Skin epidermis (tissue), 12 donors: ENCODE data around the gene AFP.

Experiments used
- H3K27ac ChIP-seq, 21 experiments: fragments of 200-600 bp; sonication (generic) in 11 of 21; one replicate each; pipeline ENCODE4 v1.5.0; 2020; ENCODE audit warnings: mild to moderate bottlenecking in 3 of 21, inconsistent platforms in 2 of 21, moderate library complexity in 2 of 21
- H3K4me3 ChIP-seq, 7 experiments: fragments of 200-600 bp; sonication (generic) in 2 of 7; one replicate each; pipeline ENCODE4 v1.5.0; 2020; ENCODE audit warnings: inconsistent platforms in 2 of 7, mild to moderate bottlenecking in 2 of 7, moderate library complexity in 1 of 7

The AFP gene

DNA sequence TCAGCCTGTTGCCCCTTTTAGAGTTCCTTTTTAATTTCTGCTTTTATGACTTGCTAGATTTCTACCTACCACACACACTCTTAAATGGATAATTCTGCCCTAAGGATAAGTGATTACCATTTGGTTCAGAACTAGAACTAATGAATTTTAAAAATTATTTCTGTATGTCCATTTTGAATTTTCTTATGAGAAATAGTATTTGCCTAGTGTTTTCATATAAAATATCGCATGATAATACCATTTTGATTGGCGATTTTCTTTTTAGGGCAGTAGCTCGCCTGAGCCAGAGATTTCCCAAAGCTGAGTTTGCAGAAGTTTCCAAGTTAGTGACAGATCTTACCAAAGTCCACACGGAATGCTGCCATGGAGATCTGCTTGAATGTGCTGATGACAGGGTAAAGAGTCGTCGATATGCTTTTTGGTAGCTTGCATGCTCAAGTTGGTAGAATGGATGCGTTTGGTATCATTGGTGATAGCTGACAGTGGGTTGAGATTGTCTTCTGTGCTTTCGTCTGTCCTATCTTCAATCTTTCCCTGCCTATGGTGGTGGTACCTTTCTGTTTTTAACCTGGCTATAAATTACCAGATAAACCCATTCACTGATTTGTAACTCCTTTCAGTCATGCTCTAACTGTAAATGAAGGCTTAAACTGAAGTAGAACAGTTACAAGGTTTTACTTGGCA is 24.1 kb upstream of the AFP start:
- Histone ChIP-seq H3K27ac (no peak overlapping the region), H3K4me3 (no peak overlapping the region)

DNA sequence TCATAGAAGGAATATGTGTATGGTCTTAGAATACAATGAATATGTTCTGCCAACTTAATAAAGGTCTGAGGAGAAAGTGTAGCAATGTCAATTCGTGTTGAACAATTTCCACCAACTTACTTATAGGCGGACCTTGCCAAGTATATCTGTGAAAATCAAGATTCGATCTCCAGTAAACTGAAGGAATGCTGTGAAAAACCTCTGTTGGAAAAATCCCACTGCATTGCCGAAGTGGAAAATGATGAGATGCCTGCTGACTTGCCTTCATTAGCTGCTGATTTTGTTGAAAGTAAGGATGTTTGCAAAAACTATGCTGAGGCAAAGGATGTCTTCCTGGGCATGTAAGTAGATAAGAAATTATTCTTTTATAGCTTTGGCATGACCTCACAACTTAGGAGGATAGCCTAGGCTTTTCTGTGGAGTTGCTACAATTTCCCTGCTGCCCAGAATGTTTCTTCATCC is 22.7 kb upstream of the AFP start:
- Histone ChIP-seq H3K27ac (no peak overlapping the region), H3K4me3 (no peak overlapping the region)

DNA sequence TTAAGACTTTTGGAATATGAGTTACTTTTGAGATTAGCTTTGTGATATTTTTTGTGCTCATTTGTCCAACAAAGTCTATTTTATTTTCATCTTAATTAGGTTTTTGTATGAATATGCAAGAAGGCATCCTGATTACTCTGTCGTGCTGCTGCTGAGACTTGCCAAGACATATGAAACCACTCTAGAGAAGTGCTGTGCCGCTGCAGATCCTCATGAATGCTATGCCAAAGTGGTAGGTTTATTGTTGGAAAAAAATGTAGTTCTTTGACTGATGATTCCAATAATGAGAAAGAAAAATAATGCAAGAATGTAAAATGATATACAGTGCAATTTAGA is 21.1 kb upstream of the AFP start:
- H3K4me3 ChIP-seq = no peak overlapping the region

DNA sequence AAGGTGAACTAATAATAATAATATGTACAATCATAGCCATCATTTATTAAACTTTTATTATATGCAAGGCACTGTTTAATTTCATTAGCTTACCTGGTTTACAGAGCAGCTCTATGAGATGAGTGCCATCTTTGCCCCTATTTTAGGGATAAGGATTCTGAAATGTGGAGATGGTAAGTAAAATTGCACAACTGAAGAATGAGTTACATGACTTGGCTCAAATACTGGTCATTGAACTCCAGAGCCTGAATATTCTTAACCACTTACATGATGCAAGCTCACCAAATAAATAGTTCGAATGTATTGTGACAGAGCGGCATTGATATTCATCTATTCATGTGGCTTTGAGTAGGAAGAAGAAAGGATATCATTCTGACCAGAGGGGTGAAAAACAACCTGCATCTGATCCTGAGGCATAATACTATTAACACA is 20.2 kb upstream of the AFP start:
- Histone ChIP-seq H3K4me3 (no peak overlapping the region), H3K27ac (no peak overlapping the region)

More for the DNA sequence above, 21.1 kb upstream of the AFP start:
- no peak overlapping the region for H3K27ac ChIP-seq

DNA sequence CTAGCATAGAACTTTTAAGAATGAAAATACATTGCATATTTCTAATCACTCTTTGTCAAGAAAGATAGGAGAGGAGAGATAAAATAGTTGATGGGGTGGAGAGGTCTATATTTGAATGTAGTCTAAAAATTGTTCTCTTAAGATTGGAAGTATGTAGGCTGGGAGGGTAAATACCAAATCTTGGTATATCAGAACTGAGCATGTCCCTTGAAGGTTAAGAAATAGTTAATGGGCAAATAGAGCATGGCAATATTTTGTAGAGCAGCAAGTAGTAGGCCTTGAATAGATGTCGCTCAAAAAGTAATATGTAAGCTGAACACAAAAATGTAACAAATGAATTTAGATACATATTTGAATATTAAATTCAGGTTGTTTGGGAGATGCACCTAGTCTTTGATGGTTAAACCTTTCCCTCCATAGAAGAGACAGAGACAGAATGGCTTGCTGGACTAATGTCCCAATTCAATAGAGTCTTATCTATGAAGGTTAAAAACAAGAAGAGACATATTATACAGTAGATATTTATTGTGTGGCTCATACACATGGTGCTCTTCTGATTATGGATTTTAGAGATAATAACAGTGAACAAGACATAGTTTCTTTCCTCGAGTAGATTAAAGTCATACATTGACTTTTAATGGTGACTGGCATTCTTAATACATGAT is 19.5 kb upstream of the AFP start:
- H3K4me3 ChIP-seq = no peak overlapping the region
- no peak overlapping the region for H3K27ac ChIP-seq

DNA sequence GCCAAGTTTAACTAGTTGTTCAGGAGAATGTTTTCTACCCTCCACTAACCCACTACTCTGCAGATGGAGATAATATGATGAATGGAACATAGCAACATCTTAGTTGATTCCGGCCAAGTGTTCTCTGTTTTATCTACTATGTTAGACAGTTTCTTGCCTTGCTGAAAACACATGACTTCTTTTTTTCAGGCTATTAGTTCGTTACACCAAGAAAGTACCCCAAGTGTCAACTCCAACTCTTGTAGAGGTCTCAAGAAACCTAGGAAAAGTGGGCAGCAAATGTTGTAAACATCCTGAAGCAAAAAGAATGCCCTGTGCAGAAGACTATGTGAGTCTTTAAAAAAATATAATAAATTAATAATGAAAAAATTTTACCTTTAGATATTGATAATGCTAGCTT is 18.7 kb upstream of the AFP start:
- no peak overlapping the region for H3K27ac ChIP-seq
- no peak overlapping the region for H3K4me3 ChIP-seq

DNA sequence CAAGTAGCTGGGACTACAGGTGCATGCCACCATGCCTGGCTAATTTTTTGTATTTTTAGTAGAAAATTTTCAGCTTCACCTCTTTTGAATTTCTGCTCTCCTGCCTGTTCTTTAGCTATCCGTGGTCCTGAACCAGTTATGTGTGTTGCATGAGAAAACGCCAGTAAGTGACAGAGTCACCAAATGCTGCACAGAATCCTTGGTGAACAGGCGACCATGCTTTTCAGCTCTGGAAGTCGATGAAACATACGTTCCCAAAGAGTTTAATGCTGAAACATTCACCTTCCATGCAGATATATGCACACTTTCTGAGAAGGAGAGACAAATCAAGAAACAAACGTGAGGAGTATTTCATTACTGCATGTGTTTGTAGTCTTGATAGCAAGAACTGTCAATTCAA is 18.0 kb upstream of the AFP start:
- Histone ChIP-seq H3K27ac (no peak overlapping the region), H3K4me3 (no peak overlapping the region)

DNA sequence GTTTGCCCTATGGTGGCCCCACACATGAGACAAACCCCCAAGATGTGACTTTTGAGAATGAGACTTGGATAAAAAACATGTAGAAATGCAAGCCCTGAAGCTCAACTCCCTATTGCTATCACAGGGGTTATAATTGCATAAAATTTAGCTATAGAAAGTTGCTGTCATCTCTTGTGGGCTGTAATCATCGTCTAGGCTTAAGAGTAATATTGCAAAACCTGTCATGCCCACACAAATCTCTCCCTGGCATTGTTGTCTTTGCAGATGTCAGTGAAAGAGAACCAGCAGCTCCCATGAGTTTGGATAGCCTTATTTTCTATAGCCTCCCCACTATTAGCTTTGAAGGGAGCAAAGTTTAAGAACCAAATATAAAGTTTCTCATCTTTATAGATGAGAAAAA is 17.3 kb upstream of the AFP start:
- Histone ChIP-seq H3K27ac (no peak overlapping the region), H3K4me3 (no peak overlapping the region)

DNA sequence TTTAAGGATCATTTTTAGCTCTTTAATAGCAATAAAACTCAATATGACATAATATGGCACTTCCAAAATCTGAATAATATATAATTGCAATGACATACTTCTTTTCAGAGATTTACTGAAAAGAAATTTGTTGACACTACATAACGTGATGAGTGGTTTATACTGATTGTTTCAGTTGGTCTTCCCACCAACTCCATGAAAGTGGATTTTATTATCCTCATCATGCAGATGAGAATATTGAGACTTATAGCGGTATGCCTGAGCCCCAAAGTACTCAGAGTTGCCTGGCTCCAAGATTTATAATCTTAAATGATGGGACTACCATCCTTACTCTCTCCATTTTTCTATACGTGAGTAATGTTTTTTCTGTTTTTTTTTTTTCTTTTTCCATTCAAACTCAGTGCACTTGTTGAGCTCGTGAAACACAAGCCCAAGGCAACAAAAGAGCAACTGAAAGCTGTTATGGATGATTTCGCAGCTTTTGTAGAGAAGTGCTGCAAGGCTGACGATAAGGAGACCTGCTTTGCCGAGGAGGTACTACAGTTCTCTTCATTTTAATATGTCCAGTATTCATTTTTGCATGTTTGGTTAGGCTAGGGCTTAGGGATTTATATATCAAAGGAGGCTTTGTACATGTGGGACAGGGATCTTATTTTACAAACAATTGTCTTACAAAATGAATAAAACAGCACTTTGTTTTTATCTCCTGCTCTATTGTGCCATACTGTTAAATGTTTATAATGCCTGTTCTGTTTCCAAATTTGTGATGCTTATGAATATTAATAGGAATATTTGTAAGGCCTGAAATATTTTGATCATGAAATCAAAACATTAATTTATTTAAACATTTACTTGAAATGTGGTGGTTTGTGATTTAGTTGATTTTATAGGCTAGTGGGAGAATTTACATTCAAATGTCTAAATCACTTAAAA is 16.6 kb upstream of the AFP start:
- H3K27ac ChIP-seq = no peak overlapping the region

DNA sequence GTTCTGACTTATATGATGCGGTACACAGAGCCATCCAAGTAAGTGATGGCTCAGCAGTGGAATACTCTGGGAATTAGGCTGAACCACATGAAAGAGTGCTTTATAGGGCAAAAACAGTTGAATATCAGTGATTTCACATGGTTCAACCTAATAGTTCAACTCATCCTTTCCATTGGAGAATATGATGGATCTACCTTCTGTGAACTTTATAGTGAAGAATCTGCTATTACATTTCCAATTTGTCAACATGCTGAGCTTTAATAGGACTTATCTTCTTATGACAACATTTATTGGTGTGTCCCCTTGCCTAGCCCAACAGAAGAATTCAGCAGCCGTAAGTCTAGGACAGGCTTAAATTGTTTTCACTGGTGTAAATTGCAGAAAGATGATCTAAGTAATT is 15.4 kb upstream of the AFP start:
- Histone ChIP-seq H3K27ac (no peak overlapping the region), H3K4me3 (no peak overlapping the region)

More for the DNA sequence above, 16.6 kb upstream of the AFP start:
- H3K4me3 ChIP-seq = no peak overlapping the region

DNA sequence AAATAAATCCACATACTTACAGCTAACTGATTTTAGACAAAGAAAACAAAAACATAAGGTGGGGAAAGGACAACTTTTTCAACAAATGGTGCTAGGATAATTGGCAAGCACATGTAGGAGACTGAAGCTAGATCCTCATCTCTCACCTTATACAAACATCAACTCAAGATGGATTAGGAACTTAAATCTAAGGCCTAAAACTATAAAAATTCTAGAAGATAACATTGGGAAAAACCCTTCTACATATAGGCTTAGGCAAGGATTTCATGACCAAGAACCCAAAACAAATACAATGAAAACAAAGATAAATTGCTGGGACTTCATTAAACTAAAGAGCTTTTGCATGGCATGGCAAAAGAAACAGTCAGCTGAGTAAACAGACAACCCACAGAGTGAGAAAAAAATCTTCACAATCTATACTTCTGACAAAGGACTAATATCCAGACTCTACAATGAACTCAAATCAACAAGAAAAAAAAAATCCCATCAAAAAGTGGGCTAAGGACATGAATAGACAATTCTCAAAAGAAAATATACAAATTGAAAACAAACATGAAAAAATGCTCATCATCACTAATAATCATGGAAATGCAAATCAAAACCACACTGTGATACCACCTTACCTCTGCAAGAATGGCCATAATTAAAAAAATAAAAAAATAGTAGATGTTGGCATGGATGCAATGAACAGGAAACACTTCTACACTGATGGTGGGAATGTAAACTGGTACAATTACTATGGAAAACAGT is 14.1 kb upstream of the AFP start:
- Histone ChIP-seq H3K4me3 (no peak overlapping the region), H3K27ac (no peak overlapping the region)

DNA sequence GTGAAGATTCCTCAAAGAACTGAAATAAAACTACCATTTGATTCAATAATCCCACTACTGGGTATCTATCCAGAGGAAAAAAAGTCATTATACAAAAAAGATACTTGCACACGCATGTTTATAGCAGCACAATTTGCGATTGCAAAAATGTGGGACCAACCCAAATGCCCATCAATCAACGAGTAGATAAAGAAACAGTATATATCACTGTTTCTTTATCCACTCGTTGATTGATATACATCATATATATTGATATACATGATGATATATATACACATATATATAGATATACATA is 13.6 kb upstream of the AFP start:
- H3K27ac ChIP-seq = no peak overlapping the region
- H3K4me3 ChIP-seq = no peak overlapping the region

DNA sequence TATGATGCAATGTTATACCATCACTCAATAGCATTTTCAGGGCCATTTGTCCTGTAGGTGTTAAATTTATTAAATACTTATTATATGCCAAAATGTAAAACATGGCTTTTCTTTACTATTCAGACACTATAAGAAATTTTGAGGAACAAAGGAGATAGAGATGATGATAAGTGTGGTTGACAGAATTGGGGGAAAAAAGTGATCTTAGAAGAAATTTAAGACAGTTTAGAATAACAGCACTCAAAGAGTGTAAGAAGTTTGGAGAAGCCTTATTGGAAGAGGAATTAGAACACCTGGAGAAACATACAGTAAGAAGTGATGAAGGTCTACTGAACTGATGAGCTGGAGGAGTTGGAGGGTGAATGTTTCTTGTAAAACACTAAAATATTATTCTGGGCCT is 12.8 kb upstream of the AFP start:
- H3K4me3 ChIP-seq = no peak overlapping the region
- no peak overlapping the region for H3K27ac ChIP-seq

DNA sequence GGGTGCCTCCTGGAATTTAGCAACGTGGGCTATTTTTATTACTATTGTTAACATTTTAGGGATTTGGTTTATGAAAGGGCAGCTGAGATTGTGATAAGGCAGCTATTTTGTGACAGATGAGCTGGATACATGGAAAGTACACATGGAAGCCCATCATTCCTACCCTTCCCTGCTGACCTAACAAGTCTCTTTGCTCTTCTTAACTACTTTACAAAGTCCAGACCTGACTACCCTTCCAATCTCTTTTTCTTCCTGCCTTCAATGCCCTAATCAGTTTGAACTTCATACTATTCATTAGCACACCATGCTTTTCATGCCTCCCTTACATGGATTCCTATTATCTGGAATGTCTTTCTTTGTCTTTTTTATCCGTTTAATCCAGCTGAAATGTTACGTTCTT is 9.4 kb upstream of the AFP start:
- Histone ChIP-seq H3K4me3 (no peak overlapping the region), H3K27ac (no peak overlapping the region)

DNA sequence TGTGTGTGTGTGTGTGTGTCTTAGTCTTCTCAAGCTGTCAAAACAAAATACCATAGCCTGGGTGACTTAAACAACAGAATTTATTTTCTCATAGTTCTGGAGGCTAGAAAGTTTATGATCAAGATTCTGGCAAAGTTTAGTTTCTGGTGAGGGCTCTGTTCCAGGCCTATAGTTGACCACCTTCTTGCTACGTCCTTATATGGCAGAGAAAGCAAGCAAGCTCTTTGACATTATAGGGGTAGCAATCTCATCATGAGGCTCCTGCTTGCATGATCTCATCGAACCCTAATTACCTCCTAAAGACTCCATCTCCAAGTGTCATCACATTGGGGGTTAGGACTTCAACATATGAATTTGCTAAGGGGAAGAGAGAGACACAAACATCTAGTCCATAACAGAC is 6.9 kb upstream of the AFP start:
- no peak overlapping the region for H3K4me3 ChIP-seq

DNA sequence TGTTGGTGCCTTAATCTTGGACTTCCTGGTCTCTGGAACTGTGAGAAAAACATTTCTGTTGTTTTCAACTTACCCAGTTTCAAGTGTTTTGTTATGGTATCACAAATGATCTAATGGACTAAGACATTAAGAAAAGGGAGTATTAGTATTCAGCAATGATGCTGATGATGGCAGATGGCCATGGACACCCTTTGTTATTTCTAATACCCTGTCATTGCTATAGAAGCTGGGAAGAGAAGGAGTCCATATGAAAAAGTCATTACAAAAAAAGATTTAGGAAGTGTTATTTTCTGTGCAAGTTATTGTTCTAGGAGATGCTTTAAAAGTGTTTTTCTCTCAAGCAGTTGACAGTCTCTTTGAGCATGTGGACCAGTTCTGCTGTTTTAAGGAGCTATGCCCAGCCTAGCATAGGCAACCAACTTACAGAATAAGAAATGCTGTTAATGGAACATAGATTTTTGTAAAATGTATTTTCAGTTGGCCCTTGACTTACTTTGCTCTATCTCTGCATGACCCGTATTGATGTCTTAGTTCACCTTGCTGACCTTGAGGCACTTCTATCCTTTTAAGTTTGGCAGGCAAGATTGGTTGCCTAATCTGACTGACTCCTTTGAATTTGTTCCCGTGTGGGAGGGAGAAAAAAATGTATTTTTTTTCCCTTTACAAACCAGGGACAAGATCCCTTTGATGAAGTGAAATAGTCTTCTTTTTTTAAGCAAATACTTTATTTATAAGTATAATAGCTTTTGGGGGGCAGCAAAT is 6.0 kb upstream of the AFP start:
- H3K27ac ChIP-seq = no peak overlapping the region
- H3K4me3 ChIP-seq = no peak overlapping the region

More for the DNA sequence above, 6.9 kb upstream of the AFP start:
- H3K27ac ChIP-seq = no peak overlapping the region

DNA sequence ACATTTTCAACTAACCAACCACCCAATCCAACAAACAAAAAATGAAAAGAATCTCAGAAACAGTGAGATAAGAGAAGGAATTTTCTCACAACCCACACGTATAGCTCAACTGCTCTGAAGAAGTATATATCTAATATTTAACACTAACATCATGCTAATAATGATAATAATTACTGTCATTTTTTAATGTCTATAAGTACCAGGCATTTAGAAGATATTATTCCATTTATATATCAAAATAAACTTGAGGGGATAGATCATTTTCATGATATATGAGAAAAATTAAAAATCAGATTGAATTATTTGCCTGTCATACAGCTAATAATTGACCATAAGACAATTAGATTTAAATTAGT is 4.2 kb upstream of the AFP start:
- no peak overlapping the region for H3K4me3 ChIP-seq
- no peak overlapping the region for H3K27ac ChIP-seq

DNA sequence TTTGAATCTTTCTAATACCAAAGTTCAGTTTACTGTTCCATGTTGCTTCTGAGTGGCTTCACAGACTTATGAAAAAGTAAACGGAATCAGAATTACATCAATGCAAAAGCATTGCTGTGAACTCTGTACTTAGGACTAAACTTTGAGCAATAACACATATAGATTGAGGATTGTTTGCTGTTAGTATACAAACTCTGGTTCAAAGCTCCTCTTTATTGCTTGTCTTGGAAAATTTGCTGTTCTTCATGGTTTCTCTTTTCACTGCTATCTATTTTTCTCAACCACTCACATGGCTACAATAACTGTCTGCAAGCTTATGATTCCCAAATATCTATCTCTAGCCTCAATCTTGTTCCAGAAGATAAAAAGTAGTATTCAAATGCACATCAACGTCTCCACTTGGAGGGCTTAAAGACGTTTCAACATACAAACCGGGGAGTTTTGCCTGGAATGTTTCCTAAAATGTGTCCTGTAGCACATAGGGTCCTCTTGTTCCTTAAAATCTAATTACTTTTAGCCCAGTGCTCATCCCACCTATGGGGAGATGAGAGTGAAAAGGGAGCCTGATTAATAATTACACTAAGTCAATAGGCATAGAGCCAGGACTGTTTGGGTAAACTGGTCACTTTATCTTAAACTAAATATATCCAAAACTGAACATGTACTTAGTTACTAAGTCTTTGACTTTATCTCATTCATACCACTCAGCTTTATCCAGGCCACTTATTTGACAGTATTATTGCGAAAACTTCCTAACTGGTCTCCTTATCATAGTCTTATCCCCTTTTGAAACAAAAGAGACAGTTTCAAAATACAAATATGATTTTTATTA is 3.6 kb upstream of the AFP start:
- Histone ChIP-seq H3K27ac (no peak overlapping the region), H3K4me3 (no peak overlapping the region)

DNA sequence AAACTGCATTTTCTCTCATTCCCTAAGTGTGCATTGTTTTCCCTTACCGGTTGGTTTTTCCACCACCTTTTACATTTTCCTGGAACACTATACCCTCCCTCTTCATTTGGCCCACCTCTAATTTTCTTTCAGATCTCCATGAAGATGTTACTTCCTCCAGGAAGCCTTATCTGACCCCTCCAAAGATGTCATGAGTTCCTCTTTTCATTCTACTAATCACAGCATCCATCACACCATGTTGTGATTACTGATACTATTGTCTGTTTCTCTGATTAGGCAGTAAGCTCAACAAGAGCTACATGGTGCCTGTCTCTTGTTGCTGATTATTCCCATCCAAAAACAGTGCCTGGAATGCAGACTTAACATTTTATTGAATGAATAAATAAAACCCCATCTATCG is 2.9 kb upstream of the AFP start:
- no peak overlapping the region for H3K27ac ChIP-seq
- H3K4me3 ChIP-seq = no peak overlapping the region
